ENCODE results near the gene CALB2. TPM values are rescaled to one million over a fixed set of nuclear protein-coding genes. Genes with fewer than 3 reads are reported as not detected.

The CALB2 gene
- total RNA-seq, 1 donor from 2014 or later = not detected

DNA sequence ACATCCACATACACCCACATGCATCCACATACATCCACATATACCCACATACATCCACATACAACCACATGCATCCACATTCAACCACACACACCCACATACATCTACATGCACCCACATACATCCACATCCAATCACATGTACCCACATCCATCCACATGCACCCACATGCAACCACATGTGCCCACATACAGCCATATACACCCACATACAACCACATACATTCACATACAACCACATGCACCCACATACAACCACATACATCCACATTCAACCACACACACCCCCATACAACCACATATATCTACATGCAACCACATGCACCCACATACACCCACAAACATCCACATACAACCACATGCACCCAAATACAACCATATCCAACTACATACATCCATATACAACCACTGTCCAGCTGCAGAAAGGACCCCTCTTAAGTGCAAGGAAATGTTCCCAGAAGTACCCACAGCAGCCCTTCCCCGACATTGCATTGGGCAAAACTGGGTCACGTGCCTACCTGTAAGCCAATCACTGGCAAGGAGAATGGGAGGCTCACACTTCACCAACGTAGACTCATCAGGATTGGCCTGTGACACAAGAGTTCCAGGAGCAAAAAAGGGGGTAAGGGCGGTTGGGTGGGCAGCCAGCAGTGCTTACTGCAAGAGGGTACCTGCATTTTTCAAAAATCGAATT lies 18.1 kb downstream of the CALB2 start:
- Mint-ChIP-seq H3K27me3 (ENCODE audit: unreplicated experiment) (no peaks in the 10 kb centered on the region), H3K36me3 (ENCODE audit: unreplicated experiment) (no peaks in the 10 kb centered on the region), H3K27ac (ENCODE audit: unreplicated experiment) (no peak overlapping the region), H3K9me3 (ENCODE audit: unreplicated experiment) (no peaks in the 10 kb centered on the region), H3K4me1 (ENCODE audit: unreplicated experiment) (no peaks in the 10 kb centered on the region), H3K4me3 (ENCODE audit: unreplicated experiment) (no peak overlapping the region)
- DNase-seq (ENCODE audit: extremely low spot score, unreplicated experiment) = no peak
- TF ChIP-seq, protein P1, sequence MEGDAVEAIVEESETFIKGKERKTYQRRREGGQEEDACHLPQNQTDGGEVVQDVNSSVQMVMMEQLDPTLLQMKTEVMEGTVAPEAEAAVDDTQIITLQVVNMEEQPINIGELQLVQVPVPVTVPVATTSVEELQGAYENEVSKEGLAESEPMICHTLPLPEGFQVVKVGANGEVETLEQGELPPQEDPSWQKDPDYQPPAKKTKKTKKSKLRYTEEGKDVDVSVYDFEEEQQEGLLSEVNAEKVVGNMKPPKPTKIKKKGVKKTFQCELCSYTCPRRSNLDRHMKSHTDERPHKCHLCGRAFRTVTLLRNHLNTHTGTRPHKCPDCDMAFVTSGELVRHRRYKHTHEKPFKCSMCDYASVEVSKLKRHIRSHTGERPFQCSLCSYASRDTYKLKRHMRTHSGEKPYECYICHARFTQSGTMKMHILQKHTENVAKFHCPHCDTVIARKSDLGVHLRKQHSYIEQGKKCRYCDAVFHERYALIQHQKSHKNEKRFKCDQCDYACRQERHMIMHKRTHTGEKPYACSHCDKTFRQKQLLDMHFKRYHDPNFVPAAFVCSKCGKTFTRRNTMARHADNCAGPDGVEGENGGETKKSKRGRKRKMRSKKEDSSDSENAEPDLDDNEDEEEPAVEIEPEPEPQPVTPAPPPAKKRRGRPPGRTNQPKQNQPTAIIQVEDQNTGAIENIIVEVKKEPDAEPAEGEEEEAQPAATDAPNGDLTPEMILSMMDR (IDR thresholded peaks at IDR 0.05) = no peak

DNA sequence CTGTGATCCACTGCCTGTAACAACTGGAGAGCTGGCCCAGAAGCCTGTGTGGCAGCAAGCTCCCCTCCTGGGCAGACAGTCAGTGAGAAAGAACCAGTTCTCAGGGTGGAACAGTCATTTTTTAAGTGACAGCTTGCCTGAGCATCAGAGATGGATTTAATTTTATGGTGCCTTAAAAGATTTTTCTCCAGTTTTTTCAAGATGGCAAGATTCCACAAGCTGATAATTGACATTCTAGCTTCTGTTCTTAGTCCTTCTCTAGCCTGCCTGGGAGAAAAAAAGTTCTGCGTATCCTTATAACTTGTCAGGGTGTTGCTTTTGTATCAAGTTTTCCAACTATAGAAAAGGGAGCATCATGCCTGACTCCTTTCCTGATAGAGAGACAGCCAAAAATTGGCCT lies 21.2 kb downstream of the CALB2 start:
- TF ChIP-seq, protein P1 (IDR thresholded peaks at IDR 0.05) = no peak
- Mint-ChIP-seq H3K4me3 (ENCODE audit: unreplicated experiment) (no peak overlapping the region), H3K27me3 (ENCODE audit: unreplicated experiment) (no peaks in the 10 kb centered on the region), H3K27ac (ENCODE audit: unreplicated experiment) (no peak overlapping the region), H3K36me3 (ENCODE audit: unreplicated experiment) (no peaks in the 10 kb centered on the region), H3K4me1 (ENCODE audit: unreplicated experiment) (no peaks in the 10 kb centered on the region), H3K9me3 (ENCODE audit: unreplicated experiment) (no peaks in the 10 kb centered on the region)
- no peak for DNase-seq (ENCODE audit: extremely low spot score, unreplicated experiment)

DNA sequence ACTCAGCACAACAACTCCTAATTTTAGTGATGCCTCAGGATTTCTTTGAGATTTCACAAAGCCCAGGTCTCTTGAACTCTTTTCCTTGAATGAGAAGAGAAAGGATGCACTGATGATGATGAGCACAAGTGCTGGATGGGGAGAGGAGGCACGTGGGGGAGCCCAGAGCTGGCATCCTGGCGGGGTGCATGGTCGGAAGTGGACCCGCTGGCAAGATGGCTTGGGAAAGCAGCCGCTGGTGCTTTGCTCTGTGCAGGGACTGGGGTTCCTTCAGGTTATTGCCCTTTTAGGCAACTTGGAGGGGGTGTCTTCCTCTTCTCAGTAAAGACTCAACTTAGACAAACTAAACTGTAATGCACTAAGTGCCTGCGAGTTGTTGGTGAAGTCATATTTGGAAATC lies 22.3 kb downstream of the CALB2 start:
- TF ChIP-seq, protein P1 (IDR thresholded peaks at IDR 0.05) = no peak
- Mint-ChIP-seq H3K4me1 (ENCODE audit: unreplicated experiment) (no peaks in the 10 kb centered on the region), H3K4me3 (ENCODE audit: unreplicated experiment) (no peak overlapping the region), H3K27ac (ENCODE audit: unreplicated experiment) (no peak overlapping the region), H3K9me3 (ENCODE audit: unreplicated experiment) (no peaks in the 10 kb centered on the region), H3K27me3 (ENCODE audit: unreplicated experiment) (no peaks in the 10 kb centered on the region), H3K36me3 (ENCODE audit: unreplicated experiment) (no peaks in the 10 kb centered on the region)
- no peak for DNase-seq (ENCODE audit: extremely low spot score, unreplicated experiment)

DNA sequence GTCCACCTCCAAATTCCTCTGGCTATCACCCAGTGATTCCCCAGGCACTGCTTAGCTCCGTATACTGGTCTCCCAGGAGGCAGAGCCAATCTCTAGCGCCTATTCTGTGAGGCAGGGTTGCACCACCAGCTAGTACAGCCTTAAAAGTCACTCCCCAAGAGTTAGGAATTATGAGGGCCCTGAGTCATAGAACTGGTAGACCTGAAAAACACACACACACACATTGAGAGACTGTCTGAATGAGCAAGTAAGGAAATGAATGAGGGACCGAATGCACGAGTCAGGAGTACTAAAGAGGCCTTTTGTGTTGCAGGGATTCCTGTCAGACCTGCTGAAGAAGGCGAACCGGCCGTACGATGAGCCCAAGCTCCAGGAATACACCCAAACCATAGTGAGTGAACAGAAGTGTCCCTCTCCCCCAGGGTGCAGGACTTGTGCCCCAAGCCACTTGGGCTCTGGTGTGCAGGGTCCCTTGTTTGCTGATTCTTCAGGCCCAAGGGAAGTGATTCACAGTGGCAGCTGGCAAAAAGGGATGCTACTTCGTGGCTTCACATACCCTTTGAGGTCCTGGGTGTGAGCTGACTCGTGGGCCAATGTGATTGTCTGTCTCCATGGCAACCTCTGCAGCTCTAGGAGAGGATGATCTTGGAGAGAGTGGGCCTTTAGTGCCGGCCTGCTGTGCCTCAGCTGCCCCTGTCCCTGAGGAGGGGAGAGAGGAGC lies 24.7 kb downstream of the CALB2 start:
- no peak for DNase-seq (ENCODE audit: extremely low spot score, unreplicated experiment)
- no peaks in the 10 kb centered on the region for H3K36me3 Mint-ChIP-seq (ENCODE audit: unreplicated experiment)
- no peak overlapping the region for H3K27ac Mint-ChIP-seq (ENCODE audit: unreplicated experiment)
- no peak overlapping the region for H3K4me3 Mint-ChIP-seq (ENCODE audit: unreplicated experiment)
- H3K4me1 Mint-ChIP-seq (ENCODE audit: unreplicated experiment) = no peaks in the 10 kb centered on the region
- TF ChIP-seq, protein P1 (IDR thresholded peaks at IDR 0.05) = no peak
- no peaks in the 10 kb centered on the region for H3K9me3 Mint-ChIP-seq (ENCODE audit: unreplicated experiment)
- peaks cover 3% of the 10 kb centered on the region for H3K27me3 Mint-ChIP-seq (ENCODE audit: unreplicated experiment)

DNA sequence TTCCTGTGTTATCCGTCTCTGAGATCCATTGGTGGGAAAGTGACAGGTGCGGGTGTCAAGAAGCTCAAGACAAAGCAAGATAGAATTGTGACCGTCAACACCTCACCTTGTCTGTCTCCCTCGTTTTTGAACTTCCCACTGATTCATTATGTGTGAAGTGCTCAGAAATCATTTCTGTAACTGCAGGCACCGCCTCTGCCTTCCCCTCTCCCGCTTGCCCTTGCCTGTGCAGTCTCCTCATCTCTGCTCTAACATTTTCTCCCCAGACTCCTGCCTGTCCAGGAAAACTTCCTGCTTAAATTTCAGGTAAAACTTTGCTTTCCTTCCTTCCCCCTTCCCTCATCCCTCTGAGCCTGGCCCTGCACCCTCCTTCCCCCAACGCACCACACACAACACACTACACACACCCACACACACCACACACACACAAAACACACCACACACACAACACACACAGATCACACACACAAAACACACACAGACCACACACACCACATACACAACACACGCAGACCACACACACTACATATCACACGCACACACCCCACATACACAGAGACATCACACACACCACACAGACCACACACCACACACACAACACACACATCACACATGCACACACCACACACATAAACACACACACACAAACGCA lies 25.7 kb downstream of the CALB2 start:
- Mint-ChIP-seq H3K4me1 (ENCODE audit: unreplicated experiment) (no peaks in the 10 kb centered on the region), H3K27me3 (ENCODE audit: unreplicated experiment) (peaks cover 3% of the 10 kb centered on the region)
- TF ChIP-seq, protein P1 (IDR thresholded peaks at IDR 0.05) = no peak

More for the DNA sequence above, 25.7 kb downstream of the CALB2 start:
- Mint-ChIP-seq H3K36me3 (ENCODE audit: unreplicated experiment) (no peaks in the 10 kb centered on the region), H3K9me3 (ENCODE audit: unreplicated experiment) (no peaks in the 10 kb centered on the region), H3K4me3 (ENCODE audit: unreplicated experiment) (no peak overlapping the region), H3K27ac (ENCODE audit: unreplicated experiment) (no peak overlapping the region)
- no peak for DNase-seq (ENCODE audit: extremely low spot score, unreplicated experiment)

All from osteocyte (in vitro differentiated cells).